ENCODE results near the gene KCNIP4. TPM values are rescaled to one million over a fixed set of nuclear protein-coding genes. Genes with fewer than 3 reads are reported as not detected.

The KCNIP4 gene
- total and polyA plus RNA-seq, 2 experiments from 2014 or later: 0.14 to 0.63 TPM

GRCh38 chr4:20997886-20998285 is 950.7 kb downstream of the KCNIP4 start (continued):
- TF ChIP-seq ETS1 (IDR thresholded peaks at IDR 0.05) (no peak), STAT1 (IDR thresholded peaks at IDR 0.05; ENCODE audit: unreplicated experiment) (no peak), ZNF331 (CRISPR knock-in tag; IDR thresholded peaks at IDR 0.05; ENCODE audit: low read depth) (no peak), NANOG (IDR thresholded peaks at IDR 0.05; ENCODE audit: borderline replicate concordance) (no peak)

GRCh38 chr4:20995610-20996009 is 953.0 kb downstream of the KCNIP4 start:
- no peak overlapping the region for H3K4me3 ChIP-seq
- H4K20me1 ChIP-seq (replicated peaks; ENCODE audit: insufficient read depth): no peaks in the 10 kb centered on the region
- H3K4me1 ChIP-seq (ENCODE audit: insufficient read depth): no peaks in the 10 kb centered on the region
- TF ChIP-seq CREB1 (CRISPR knock-in tag; IDR thresholded peaks at IDR 0.05; ENCODE audit: low read depth) (no peak), NANOG (IDR thresholded peaks at IDR 0.05; ENCODE audit: borderline replicate concordance) (no peak), REST (IDR thresholded peaks at IDR 0.05; ENCODE audit: unreplicated experiment) (no peak), CTCF (conservative IDR thresholded peaks at IDR 0.05; ENCODE audit: low read depth in 2 of 2) (no peak), EZH2 (IDR thresholded peaks at IDR 0.05; ENCODE audit: low read depth, unreplicated experiment) (no peak)
- peaks cover 3% of the 10 kb centered on the region; the same call in 2 of the 3 replicates for H3K9me3 Mint-ChIP-seq
- peaks cover 11% of the 10 kb centered on the region for H3K9me2 ChIP-seq (ENCODE audit: insufficient read depth)
- H3K4me1 Mint-ChIP-seq: 0 out of 3 replicates have a peak, but pooled peaks cover under 1% of the 10 kb centered on the region
- H3K79me2 ChIP-seq (replicated peaks; ENCODE audit: insufficient read depth): no peaks in the 10 kb centered on the region
- H3K4me3 Mint-ChIP-seq: no peak overlapping the region
- H3K27me3 ChIP-seq (ENCODE audit: insufficient read depth): no peaks in the 10 kb centered on the region
- no peak overlapping the region for H3K27ac Mint-ChIP-seq
- peaks cover 1% of the 10 kb centered on the region for H3K27me3 Mint-ChIP-seq (ENCODE audit: insufficient read depth, low read depth, poor library complexity)
- no peak for DNase-seq (ENCODE audit: low spot score)
- H3K4me2 ChIP-seq: no peak overlapping the region
- ATAC-seq: no peak
- no peak overlapping the region for H3K27ac ChIP-seq (ENCODE audit: low read depth)
- H3F3A ChIP-seq (replicated peaks; ENCODE audit: low read depth): no peaks in the 10 kb centered on the region
- no peak overlapping the region for H2AFZ ChIP-seq
- no peaks in the 10 kb centered on the region for H3K36me3 Mint-ChIP-seq (ENCODE audit: low read depth)
- no peaks in the 10 kb centered on the region for H3K36me3 ChIP-seq (ENCODE audit: insufficient read depth)
